Measurements from ENCODE around the gene ZSWIM9.
"Not testable (repeated sequence)": the region's sequence is repeated elsewhere in the genome, so short reads cannot be mapped to it uniquely, and the experiment has no call there.

The ZSWIM9 gene

GRCh38 chr19:48220784-48221183 lies 50.3 kb downstream of the ZSWIM9 start:
- H3K36me3 ChIP-seq (ENCODE audit: control insufficient read depth, insufficient read depth, low read length, severe bottlenecking); H3K9me3 ChIP-seq (ENCODE audit: control insufficient read depth, low read length); H3K9ac ChIP-seq (ENCODE audit: low read length); H3K4me3 ChIP-seq (ENCODE audit: low read length); H3K27me3 ChIP-seq (replicated peaks; ENCODE audit: control insufficient read depth, insufficient read depth, low read length); H3K4me1 ChIP-seq (ENCODE audit: control insufficient read depth, insufficient read depth, low read length); DNase-seq (ENCODE audit: low read depth): not testable (repeated sequence)

GRCh38 chr19:48221628-48222027 lies 51.1 kb downstream of the ZSWIM9 start:
- Histone ChIP-seq H3K9me3 (ENCODE audit: control insufficient read depth, low read length) (no peaks in the 10 kb centered on the region), H3K36me3 (ENCODE audit: control insufficient read depth, insufficient read depth, low read length, severe bottlenecking) (peaks cover 5% of the 10 kb centered on the region), H3K27me3 (replicated peaks; ENCODE audit: control insufficient read depth, insufficient read depth, low read length) (no peaks in the 10 kb centered on the region), H3K4me3 (ENCODE audit: low read length) (no peak overlapping the region), H3K4me1 (ENCODE audit: control insufficient read depth, insufficient read depth, low read length) (no peaks in the 10 kb centered on the region), H3K9ac (ENCODE audit: low read length) (no peak overlapping the region)
- no peak for DNase-seq (ENCODE audit: low read depth)

GRCh38 chr19:48230555-48231129 lies 60.2 kb downstream of the ZSWIM9 start:
- H3K9ac ChIP-seq (ENCODE audit: low read length), result no peak overlapping the region
- peaks cover 25% of the 10 kb centered on the region for H3K36me3 ChIP-seq (ENCODE audit: control insufficient read depth, insufficient read depth, low read length, severe bottlenecking)
- no peaks in the 10 kb centered on the region for H3K27me3 ChIP-seq (replicated peaks; ENCODE audit: control insufficient read depth, insufficient read depth, low read length)
- no peaks in the 10 kb centered on the region for H3K4me1 ChIP-seq (ENCODE audit: control insufficient read depth, insufficient read depth, low read length)
- no peak for DNase-seq (ENCODE audit: low read depth)
- H3K9me3 ChIP-seq (ENCODE audit: control insufficient read depth, low read length), result no peaks in the 10 kb centered on the region
- no peak overlapping the region for H3K4me3 ChIP-seq (ENCODE audit: low read length)

- no peak for DNase-seq (ENCODE audit: low read depth)
- H3K9me3 ChIP-seq (ENCODE audit: control insufficient read depth, low read length), result no peaks in the 10 kb centered on the region
- peaks cover 29% of the 10 kb centered on the region for H3K36me3 ChIP-seq (ENCODE audit: control insufficient read depth, insufficient read depth, low read length, severe bottlenecking)
Measured at GRCh38 chr19:48237057-48237456, 66.6 kb downstream of the ZSWIM9 start.

GRCh38 chr19:48239120-48239519 lies 68.6 kb downstream of the ZSWIM9 start:
- H3K27me3 ChIP-seq (replicated peaks; ENCODE audit: control insufficient read depth, insufficient read depth, low read length), result no peaks in the 10 kb centered on the region
- no peaks in the 10 kb centered on the region for H3K4me1 ChIP-seq (ENCODE audit: control insufficient read depth, insufficient read depth, low read length)
- peaks cover 15% of the 10 kb centered on the region for H3K36me3 ChIP-seq (ENCODE audit: control insufficient read depth, insufficient read depth, low read length, severe bottlenecking)
- H3K4me3 ChIP-seq (ENCODE audit: low read length), result no peak overlapping the region
- H3K9ac ChIP-seq (ENCODE audit: low read length), result no peak overlapping the region
- H3K9me3 ChIP-seq (ENCODE audit: control insufficient read depth, low read length), result no peaks in the 10 kb centered on the region
- DNase-seq (ENCODE audit: low read depth), result no peak

More at GRCh38 chr19:48237057-48237456, 66.6 kb downstream of the ZSWIM9 start:
- H3K4me3 ChIP-seq (ENCODE audit: low read length), result no peak overlapping the region
- H3K27me3 ChIP-seq (replicated peaks; ENCODE audit: control insufficient read depth, insufficient read depth, low read length), result no peaks in the 10 kb centered on the region
- H3K4me1 ChIP-seq (ENCODE audit: control insufficient read depth, insufficient read depth, low read length), result no peaks in the 10 kb centered on the region
- H3K9ac ChIP-seq (ENCODE audit: low read length), result no peak overlapping the region

GRCh38 chr19:48239582-48240141 lies 69.2 kb downstream of the ZSWIM9 start:
- Histone ChIP-seq H3K27me3 (replicated peaks; ENCODE audit: control insufficient read depth, insufficient read depth, low read length) (no peaks in the 10 kb centered on the region), H3K9ac (ENCODE audit: low read length) (no peak overlapping the region), H3K4me3 (ENCODE audit: low read length) (no peak overlapping the region), H3K9me3 (ENCODE audit: control insufficient read depth, low read length) (no peaks in the 10 kb centered on the region), H3K4me1 (ENCODE audit: control insufficient read depth, insufficient read depth, low read length) (no peaks in the 10 kb centered on the region), H3K36me3 (ENCODE audit: control insufficient read depth, insufficient read depth, low read length, severe bottlenecking) (peaks cover 15% of the 10 kb centered on the region)
- DNase-seq (ENCODE audit: low read depth), result no peak

- H3K27me3 ChIP-seq (replicated peaks; ENCODE audit: control insufficient read depth, insufficient read depth, low read length); DNase-seq (ENCODE audit: low read depth); H3K4me3 ChIP-seq (ENCODE audit: low read length); H3K9ac ChIP-seq (ENCODE audit: low read length); H3K4me1 ChIP-seq (ENCODE audit: control insufficient read depth, insufficient read depth, low read length); H3K9me3 ChIP-seq (ENCODE audit: control insufficient read depth, low read length): not testable (repeated sequence)
- H3K36me3 ChIP-seq (ENCODE audit: control insufficient read depth, insufficient read depth, low read length, severe bottlenecking), result peaks cover 16% of the 10 kb centered on the region
Measured at GRCh38 chr19:48241771-48242170, 71.3 kb downstream of the ZSWIM9 start.

- Histone ChIP-seq H3K36me3 (ENCODE audit: control insufficient read depth, insufficient read depth, low read length, severe bottlenecking) (peaks cover 19% of the 10 kb centered on the region), H3K4me3 (ENCODE audit: low read length) (no peak overlapping the region), H3K4me1 (ENCODE audit: control insufficient read depth, insufficient read depth, low read length) (no peaks in the 10 kb centered on the region), H3K9ac (ENCODE audit: low read length) (no peak overlapping the region), H3K9me3 (ENCODE audit: control insufficient read depth, low read length) (no peaks in the 10 kb centered on the region), H3K27me3 (replicated peaks; ENCODE audit: control insufficient read depth, insufficient read depth, low read length) (no peaks in the 10 kb centered on the region)
- no peak for DNase-seq (ENCODE audit: low read depth)
Measured at GRCh38 chr19:48244281-48244680, 73.8 kb downstream of the ZSWIM9 start.

- Histone ChIP-seq H3K4me1 (ENCODE audit: control insufficient read depth, insufficient read depth, low read length) (peaks cover 6% of the 10 kb centered on the region), H3K4me3 (ENCODE audit: low read length) (no peak overlapping the region), H3K36me3 (ENCODE audit: control insufficient read depth, insufficient read depth, low read length, severe bottlenecking) (peaks cover 13% of the 10 kb centered on the region), H3K9ac (ENCODE audit: low read length) (no peak overlapping the region), H3K27me3 (replicated peaks; ENCODE audit: control insufficient read depth, insufficient read depth, low read length) (no peaks in the 10 kb centered on the region), H3K9me3 (ENCODE audit: control insufficient read depth, low read length) (no peaks in the 10 kb centered on the region)
- DNase-seq (ENCODE audit: low read depth), result no peak
Measured at GRCh38 chr19:48246101-48246500, 75.6 kb downstream of the ZSWIM9 start.

- H3K9me3 ChIP-seq (ENCODE audit: control insufficient read depth, low read length), result no peaks in the 10 kb centered on the region
- DNase-seq (ENCODE audit: low read depth), result no peak
- no peaks in the 10 kb centered on the region for H3K27me3 ChIP-seq (replicated peaks; ENCODE audit: control insufficient read depth, insufficient read depth, low read length)
- no peak overlapping the region for H3K4me3 ChIP-seq (ENCODE audit: low read length)
- H3K9ac ChIP-seq (ENCODE audit: low read length), result no peak overlapping the region
- peaks cover 13% of the 10 kb centered on the region for H3K36me3 ChIP-seq (ENCODE audit: control insufficient read depth, insufficient read depth, low read length, severe bottlenecking)
- peaks cover 6% of the 10 kb centered on the region for H3K4me1 ChIP-seq (ENCODE audit: control insufficient read depth, insufficient read depth, low read length)
Measured at GRCh38 chr19:48247212-48247611, 76.7 kb downstream of the ZSWIM9 start.
